ENCODE data around the gene XKR7. TPM values are rescaled to one million over a fixed set of nuclear protein-coding genes. Genes with fewer than 3 reads are reported as not detected.

The XKR7 gene
- total RNA-seq, 4 donors from 2014 or later: not detected

GRCh38 chr20:31988430-31989015 lies 20.6 kb downstream of the XKR7 start:
- WGBS: 83% methylated on average over 5 of the region's 5 CpGs
- Histone ChIP-seq H3K36me3 (no peaks in the 10 kb centered on the region), H3K4me3 (no peak overlapping the region)

GRCh38 chr20:31989030-31989645 lies 21.2 kb downstream of the XKR7 start:
- H3K9me3 ChIP-seq: no peaks in the 10 kb centered on the region
- TF ChIP-seq POLR2AphosphoS5 (IDR thresholded peaks at IDR 0.05) (no peak), POLR2A (IDR thresholded peaks at IDR 0.05; ENCODE audit: low read depth) (no peak), CTCF (IDR thresholded peaks at IDR 0.05) (no peak), EP300 (IDR thresholded peaks at IDR 0.05) (no peak)
- intact Hi-C loops (cut with DNase I): no loop called here
- H3K36me3 ChIP-seq: no peaks in the 10 kb centered on the region
- H3K4me1 ChIP-seq: no peaks in the 10 kb centered on the region
- 70% methylated on average over 8 of the region's 8 CpGs for WGBS
- peaks cover 0 to 7% (median 0%) of the 10 kb centered on the region in 4 donors for H3K27me3 ChIP-seq
- DNase-seq (ENCODE audit: extremely low spot score): no peak
- no peak overlapping the region for H3K27ac ChIP-seq (replicated peaks in 1 of 4)
- H3K4me3 ChIP-seq: no peak overlapping the region

More at GRCh38 chr20:31988430-31989015, 20.6 kb downstream of the XKR7 start:
- no peaks in the 10 kb centered on the region for H3K4me1 ChIP-seq
- H3K9me3 ChIP-seq: no peaks in the 10 kb centered on the region
- no peak overlapping the region for H3K27ac ChIP-seq (replicated peaks in 1 of 4)
- peaks cover 0 to under 1% (median 0%) of the 10 kb centered on the region in 4 donors for H3K27me3 ChIP-seq
- intact Hi-C loops (cut with DNase I): no loop called here
- TF ChIP-seq POLR2AphosphoS5 (IDR thresholded peaks at IDR 0.05) (no peak), EP300 (IDR thresholded peaks at IDR 0.05) (no peak), POLR2A (IDR thresholded peaks at IDR 0.05; ENCODE audit: low read depth) (no peak), CTCF (IDR thresholded peaks at IDR 0.05) (no peak)
- no peak for DNase-seq (ENCODE audit: extremely low spot score)

- Histone ChIP-seq H3K27ac (replicated peaks in 1 of 4) (no peak overlapping the region), H3K27me3 (peaks cover 0 to 24% (median 4%) of the 10 kb centered on the region in 4 donors), H3K9me3 (no peaks in the 10 kb centered on the region), H3K36me3 (no peaks in the 10 kb centered on the region), H3K4me1 (peaks cover 0 to 5% (median 0%) of the 10 kb centered on the region in 4 donors), H3K4me3 (no peak overlapping the region)
- TF ChIP-seq POLR2A (IDR thresholded peaks at IDR 0.05; ENCODE audit: low read depth) (no peak), EP300 (IDR thresholded peaks at IDR 0.05) (no peak), CTCF (IDR thresholded peaks at IDR 0.05) (no peak), POLR2AphosphoS5 (IDR thresholded peaks at IDR 0.05) (no peak)
- DNase-seq (ENCODE audit: extremely low spot score): no peak
- intact Hi-C loops (cut with DNase I): no loop called here
- 41% methylated on average over 4 of the region's 6 CpGs for WGBS
Observed at GRCh38 chr20:31990641-31991338, 22.8 kb downstream of the XKR7 start.

GRCh38 chr20:31991339-31991705 lies 23.4 kb downstream of the XKR7 start:
- Histone ChIP-seq H3K27ac (replicated peaks in 1 of 4) (no peak overlapping the region), H3K27me3 (peaks cover 0 to 29% (median 4%) of the 10 kb centered on the region in 4 donors), H3K36me3 (no peaks in the 10 kb centered on the region), H3K4me3 (no peak overlapping the region), H3K4me1 (peaks cover 0 to 5% (median 0%) of the 10 kb centered on the region in 4 donors), H3K9me3 (no peaks in the 10 kb centered on the region)
- TF ChIP-seq CTCF (IDR thresholded peaks at IDR 0.05) (no peak), POLR2A (IDR thresholded peaks at IDR 0.05; ENCODE audit: low read depth) (no peak), EP300 (IDR thresholded peaks at IDR 0.05) (no peak), POLR2AphosphoS5 (IDR thresholded peaks at IDR 0.05) (no peak)
- DNase-seq (ENCODE audit: extremely low spot score): no peak
- 55% methylated on average over 1 of the region's 1 CpG for WGBS
- intact Hi-C loops (cut with DNase I): no loop called here

Data from esophagus muscularis mucosa (tissue), 4 donors.